Measurements from ENCODE around the gene MRPL53. TPM values are rescaled to one million over a fixed set of nuclear protein-coding genes. Genes with fewer than 3 reads are reported as not detected.

MRPL53 gene
- total and polyA plus RNA-seq, 2 of the 13 experiments (the other 11 are each of a cell fraction or from before 2014, with no cell fraction given), result 34.3 to 51.9 TPM

DNA sequence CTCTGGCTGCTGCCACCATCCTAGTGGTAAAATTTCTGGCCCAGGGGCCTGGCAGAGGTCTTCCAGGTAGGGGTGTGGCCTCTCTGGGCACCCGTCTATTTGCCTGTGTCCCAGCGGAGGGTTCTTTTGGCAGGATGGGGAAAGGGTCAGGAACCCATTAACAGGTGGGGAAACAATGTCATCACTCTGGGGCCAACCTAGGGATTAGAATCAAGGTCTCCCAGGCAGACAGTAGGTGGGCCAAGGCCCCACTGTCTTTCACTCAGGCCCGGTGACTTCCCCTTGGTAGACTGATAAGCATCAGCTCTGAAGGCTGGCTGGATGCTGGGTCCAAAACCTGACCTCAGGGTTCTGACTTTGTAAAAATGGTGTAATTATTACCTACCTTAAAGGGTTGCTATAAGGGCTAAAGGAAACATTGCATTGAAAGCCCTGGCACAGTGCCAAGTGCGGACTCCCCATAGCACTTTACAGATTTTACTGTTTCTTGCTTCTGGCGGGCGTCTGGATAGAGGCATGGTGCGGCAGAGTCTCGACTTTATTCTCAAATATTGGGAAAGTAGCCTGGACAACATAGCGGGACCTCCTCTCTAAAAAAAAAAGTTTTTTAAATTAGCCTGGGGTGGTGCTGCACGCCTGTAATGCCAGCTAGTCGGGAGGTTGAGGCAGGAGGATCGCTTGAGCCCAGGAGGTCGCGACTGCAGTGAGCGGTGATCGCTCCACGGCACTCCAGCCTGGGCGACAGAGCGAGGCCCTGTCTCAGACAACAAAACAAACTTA, 24.7 kb upstream of the MRPL53 start (continued):
- TF ChIP-seq, protein P1, sequence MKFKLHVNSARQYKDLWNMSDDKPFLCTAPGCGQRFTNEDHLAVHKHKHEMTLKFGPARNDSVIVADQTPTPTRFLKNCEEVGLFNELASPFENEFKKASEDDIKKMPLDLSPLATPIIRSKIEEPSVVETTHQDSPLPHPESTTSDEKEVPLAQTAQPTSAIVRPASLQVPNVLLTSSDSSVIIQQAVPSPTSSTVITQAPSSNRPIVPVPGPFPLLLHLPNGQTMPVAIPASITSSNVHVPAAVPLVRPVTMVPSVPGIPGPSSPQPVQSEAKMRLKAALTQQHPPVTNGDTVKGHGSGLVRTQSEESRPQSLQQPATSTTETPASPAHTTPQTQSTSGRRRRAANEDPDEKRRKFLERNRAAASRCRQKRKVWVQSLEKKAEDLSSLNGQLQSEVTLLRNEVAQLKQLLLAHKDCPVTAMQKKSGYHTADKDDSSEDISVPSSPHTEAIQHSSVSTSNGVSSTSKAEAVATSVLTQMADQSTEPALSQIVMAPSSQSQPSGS (CRISPR knock-in tag; IDR thresholded peaks at IDR 0.05), result peak; percentile 31; the same call in 1 of the 2 replicates
- TF ChIP-seq MYC (CRISPR knock-in tag; IDR thresholded peaks at IDR 0.05; ENCODE audit: borderline replicate concordance), result no peak
- no peak for TF ChIP-seq PAX8 (CRISPR knock-in tag; IDR thresholded peaks at IDR 0.05; ENCODE audit: borderline replicate concordance)
- peak; percentile 72; the same call in 1 of the 2 replicates for TF ChIP-seq ZFP36L1 (CRISPR knock-in tag; IDR thresholded peaks at IDR 0.05)
- TF ChIP-seq, protein P2, sequence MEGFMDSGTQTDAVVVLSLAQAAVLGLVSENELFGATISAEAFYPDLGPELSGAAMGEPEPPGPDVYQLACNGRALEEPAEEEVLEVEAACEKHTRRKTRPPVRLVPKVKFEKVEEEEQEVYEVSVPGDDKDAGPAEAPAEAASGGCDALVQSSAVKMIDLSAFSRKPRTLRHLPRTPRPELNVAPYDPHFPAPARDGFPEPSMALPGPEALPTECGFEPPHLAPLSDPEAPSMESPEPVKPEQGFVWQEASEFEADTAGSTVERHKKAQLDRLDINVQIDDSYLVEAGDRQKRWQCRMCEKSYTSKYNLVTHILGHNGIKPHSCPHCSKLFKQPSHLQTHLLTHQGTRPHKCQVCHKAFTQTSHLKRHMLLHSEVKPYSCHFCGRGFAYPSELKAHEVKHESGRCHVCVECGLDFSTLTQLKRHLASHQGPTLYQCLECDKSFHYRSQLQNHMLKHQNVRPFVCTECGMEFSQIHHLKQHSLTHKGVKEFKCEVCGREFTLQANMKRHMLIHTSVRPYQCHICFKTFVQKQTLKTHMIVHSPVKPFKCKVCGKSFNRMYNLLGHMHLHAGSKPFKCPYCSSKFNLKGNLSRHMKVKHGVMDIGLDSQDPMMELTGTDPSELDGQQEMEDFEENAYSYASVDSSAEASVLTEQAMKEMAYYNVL (CRISPR knock-in tag; IDR thresholded peaks at IDR 0.05; ENCODE audit: borderline replicate concordance), result peak; percentile 66; the same call in 1 of the 2 replicates
- peak; percentile 14; the same call in 1 of the 2 replicates for TF ChIP-seq ZBTB7A (CRISPR knock-in tag; IDR thresholded peaks at IDR 0.05)
- 0 out of 2 replicates have a peak, but pooled peaks have one; percentile 12 for TF ChIP-seq KLF11 (CRISPR knock-in tag; IDR thresholded peaks at IDR 0.05)
- TF ChIP-seq KDM4B (CRISPR knock-in tag; IDR thresholded peaks at IDR 0.05), result 0 out of 2 replicates have a peak, but pooled peaks have one; percentile 31
- TF ChIP-seq ZMYM4 (CRISPR knock-in tag; IDR thresholded peaks at IDR 0.05), result no peak
- no peak for TF ChIP-seq ZNF772 (CRISPR knock-in tag; IDR thresholded peaks at IDR 0.05)
- TF ChIP-seq IRF1 (CRISPR knock-in tag; IDR thresholded peaks at IDR 0.05; ENCODE audit: low read depth), result no peak
- no peak; the same call in 1 of the 2 replicates for TF ChIP-seq ZNF574 (CRISPR knock-in tag; IDR thresholded peaks at IDR 0.05)
- no peak for TF ChIP-seq BHLHE40 (IDR thresholded peaks at IDR 0.05; ENCODE audit: low read length)
- TF ChIP-seq MED8 (CRISPR knock-in tag; IDR thresholded peaks at IDR 0.05; ENCODE audit: insufficient replicate concordance), result peak; percentile 22
- peak; percentile 76 for TF ChIP-seq PHF5A (CRISPR knock-in tag; IDR thresholded peaks at IDR 0.05; ENCODE audit: low read depth, unreplicated experiment)
- no peak for TF ChIP-seq ZBTB2 (CRISPR knock-in tag; IDR thresholded peaks at IDR 0.05; ENCODE audit: low read depth)
- peak in 1 of 2 experiments; percentile 68; a peak in 1 of 4 replicates for TF ChIP-seq ATF4 (CRISPR knock-in tag; IDR thresholded peaks at IDR 0.05)
- TF ChIP-seq NR2F1 (CRISPR knock-in tag; IDR thresholded peaks at IDR 0.05), result peak in 1 of 2 experiments; percentile 16; a peak in 1 of 4 replicates

All from HepG2 (cell line).